Parathyroid adenoma (tissue), 2 donors: ENCODE data around the gene CCDC69.

Experiments
- H2AFZ ChIP-seq: fragments of 300-600 bp; sonication (generic); one replicate; pipeline ENCODE4 v1.7.0; 2017; ENCODE audit warnings: antibody characterized with exemption, mild to moderate bottlenecking
- H3K27ac ChIP-seq: fragments of 300-600 bp; sonication (generic); one replicate; pipeline ENCODE4 v1.7.0; 2017
- H3K27me3 ChIP-seq: fragments of 300-600 bp; sonication (generic); one replicate; pipeline ENCODE4 v1.7.0; 2017; ENCODE audit warnings: low read length; ENCODE audit not compliant: control insufficient read depth, insufficient read depth
- H3K36me3 ChIP-seq: fragments of 300-600 bp; sonication (generic); one replicate; pipeline ENCODE4 v1.7.0; 2017; ENCODE audit warnings: low read length; ENCODE audit not compliant: control insufficient read depth, insufficient read depth
- H3K4me1 ChIP-seq: fragments of 300-600 bp; sonication (generic); one replicate; pipeline ENCODE4 v1.7.0; 2017; ENCODE audit warnings: control low read depth
- H3K4me2 ChIP-seq: fragments of 300-600 bp; sonication (generic); one replicate; pipeline ENCODE4 v1.7.0; 2017; ENCODE audit warnings: low read length
- H3K4me3 ChIP-seq: fragments of 300-600 bp; sonication (generic); one replicate; pipeline ENCODE4 v1.7.0; 2017; ENCODE audit warnings: low read depth, low read length
- H3K79me2 ChIP-seq: fragments of 300-600 bp; sonication (generic); one replicate; pipeline ENCODE4 v1.7.0; 2017; ENCODE audit warnings: control low read depth
- H3K9ac ChIP-seq: fragments of 300-600 bp; sonication (generic); one replicate; pipeline ENCODE4 v1.7.0; 2017; ENCODE audit warnings: mild to moderate bottlenecking
- H3K9me3 ChIP-seq: fragments of 300-600 bp; sonication (generic); one replicate; pipeline ENCODE4 v1.7.0; 2017; ENCODE audit warnings: low read length; ENCODE audit not compliant: control insufficient read depth
- CTCF ChIP-seq: fragments of 300-600 bp; sonication (generic); IDR thresholded peaks from one replicate; pipeline ENCODE4 v1.7.0; 2017; ENCODE audit warnings: antibody characterized with exemption, mild to moderate bottlenecking
- donor health status: primary hyperparathyroidism.

The CCDC69 gene

GRCh38 chr5:151147033-151147432, 76.9 kb downstream of the CCDC69 start:
- H3K79me2 ChIP-seq: peaks cover 73% of the 10 kb centered on the region
- H3K4me3 ChIP-seq: no peak overlapping the region
- H2AFZ ChIP-seq: no peak overlapping the region
- no peaks in the 10 kb centered on the region for H3K36me3 ChIP-seq
- H3K9ac ChIP-seq: no peak overlapping the region
- no peak overlapping the region for H3K27ac ChIP-seq
- H3K4me2 ChIP-seq: no peak overlapping the region
- TF ChIP-seq CTCF: no peak
- no peaks in the 10 kb centered on the region for H3K9me3 ChIP-seq
- peaks cover 23% of the 10 kb centered on the region for H3K4me1 ChIP-seq
- no peaks in the 10 kb centered on the region for H3K27me3 ChIP-seq

GRCh38 chr5:151146061-151146460, 77.8 kb downstream of the CCDC69 start:
- H3K4me3 ChIP-seq: no peak overlapping the region
- peaks cover 14% of the 10 kb centered on the region for H3K4me1 ChIP-seq
- H3K27ac ChIP-seq: no peak overlapping the region
- no peaks in the 10 kb centered on the region for H3K36me3 ChIP-seq
- no peak overlapping the region for H2AFZ ChIP-seq
- no peaks in the 10 kb centered on the region for H3K27me3 ChIP-seq
- no peaks in the 10 kb centered on the region for H3K9me3 ChIP-seq
- peaks cover 69% of the 10 kb centered on the region for H3K79me2 ChIP-seq
- no peak for TF ChIP-seq CTCF
- H3K4me2 ChIP-seq: no peak overlapping the region
- H3K9ac ChIP-seq: no peak overlapping the region

- no peak overlapping the region for H3K4me2 ChIP-seq
- peaks cover 63% of the 10 kb centered on the region for H3K79me2 ChIP-seq
- H3K27ac ChIP-seq: no peak overlapping the region
- H3K9ac ChIP-seq: no peak overlapping the region
- H3K9me3 ChIP-seq: no peaks in the 10 kb centered on the region
- no peak overlapping the region for H3K4me3 ChIP-seq
- no peaks in the 10 kb centered on the region for H3K27me3 ChIP-seq
- TF ChIP-seq CTCF: no peak
- H3K4me1 ChIP-seq: peaks cover 2% of the 10 kb centered on the region
- H3K36me3 ChIP-seq: no peaks in the 10 kb centered on the region
- no peak overlapping the region for H2AFZ ChIP-seq
Measured at GRCh38 chr5:151144922-151145321, 79.0 kb downstream of the CCDC69 start.

- Histone ChIP-seq H3K4me3 (no peak overlapping the region), H3K27me3 (no peaks in the 10 kb centered on the region), H3K36me3 (no peaks in the 10 kb centered on the region), H3K27ac (no peak overlapping the region), H3K9ac (no peak overlapping the region), H3K79me2 (peaks cover 56% of the 10 kb centered on the region), H3K4me2 (no peak overlapping the region), H2AFZ (no peak overlapping the region), H3K9me3 (no peaks in the 10 kb centered on the region), H3K4me1 (no peaks in the 10 kb centered on the region)
- TF ChIP-seq CTCF: no peak
Measured at GRCh38 chr5:151144275-151144674, 79.6 kb downstream of the CCDC69 start.

- TF ChIP-seq CTCF: no peak
- H3K4me3 ChIP-seq: no peak overlapping the region
- no peak overlapping the region for H2AFZ ChIP-seq
- H3K36me3 ChIP-seq: no peaks in the 10 kb centered on the region
- no peaks in the 10 kb centered on the region for H3K9me3 ChIP-seq
- H3K4me1 ChIP-seq: no peaks in the 10 kb centered on the region
- H3K79me2 ChIP-seq: peaks cover 51% of the 10 kb centered on the region
- H3K4me2 ChIP-seq: no peak overlapping the region
- no peak overlapping the region for H3K9ac ChIP-seq
- no peaks in the 10 kb centered on the region for H3K27me3 ChIP-seq
- H3K27ac ChIP-seq: no peak overlapping the region
Measured at GRCh38 chr5:151143645-151144044, 80.2 kb downstream of the CCDC69 start.
